CD8-positive, alpha-beta memory T cell (primary cell): ENCODE measurements around the gene AMBRA1. TPM values are rescaled to one million over a fixed set of nuclear protein-coding genes. Genes with fewer than 3 reads are reported as not detected.

ENCODE experiments used
- CTCF ChIA-PET: fragments of 350-600 bp; sonication (Branson Sonifier 250); formaldehyde crosslinking; loops from one replicate; lab custom pipeline; 2021; ENCODE audit warnings: antibody characterized with exemption; lab: Charles Lee
- POLR2A ChIA-PET: fragments of 350-600 bp; sonication (Branson Sonifier 250); formaldehyde crosslinking; loops from one replicate; lab custom pipeline; 2021; ENCODE audit warnings: antibody characterized with exemption; lab: Charles Lee
- DNase-seq, 5 donors: peaks; one replicate each; pipeline versions ENCODE4 v3.0.0 to v3.0.0-alpha.2; 2020 to 2022; ENCODE audit warnings: mixed read lengths in 1 of 5
- H3K27ac ChIP-seq: one replicate; pipeline ENCODE4 v1.7.0; 2013; ENCODE audit warnings: low read depth, mild to moderate bottlenecking, low read length, moderate library complexity
- H3K27me3 ChIP-seq: 2 replicates; pipeline ENCODE4 v1.7.0; 2013; ENCODE audit warnings: low read length, mild to moderate bottlenecking; ENCODE audit not compliant: insufficient read depth, poor library complexity, severe bottlenecking
- H3K36me3 ChIP-seq: 2 replicates; pipeline ENCODE4 v1.7.0; 2013; ENCODE audit warnings: mild to moderate bottlenecking, low read length, moderate library complexity; ENCODE audit not compliant: insufficient read depth
- H3K4me1 ChIP-seq: 2 replicates; pipeline ENCODE4 v1.7.0; 2013; ENCODE audit warnings: mild to moderate bottlenecking, low read length, moderate library complexity; ENCODE audit not compliant: insufficient read depth
- H3K4me3 ChIP-seq: 2 replicates; pipeline ENCODE4 v1.7.0; 2013; ENCODE audit warnings: mild to moderate bottlenecking, low read length
- H3K9me3 ChIP-seq: 2 replicates; pipeline ENCODE4 v1.7.0; 2013; ENCODE audit warnings: mild to moderate bottlenecking, low read length
- H3K27ac Mint-ChIP-seq, 8 donors: one replicate each; pipeline ENCODE4 v1.8.0; 2020 to 2021; ENCODE audit warnings: mixed read lengths in 8 of 8, mild to moderate bottlenecking in 6 of 8, inconsistent platforms in 3 of 8, moderate library complexity in 3 of 8
- H3K27me3 Mint-ChIP-seq, 2 donors: one replicate each; pipeline ENCODE4 v1.8.0; 2020 to 2021; ENCODE audit warnings: mixed read lengths in 2 of 2, mild to moderate bottlenecking in 1 of 2, moderate library complexity in 1 of 2
- H3K36me3 Mint-ChIP-seq, 3 donors: one replicate each; pipeline ENCODE4 v1.8.0; 2020 to 2021; ENCODE audit warnings: mixed read lengths in 3 of 3, inconsistent platforms in 1 of 3, mild to moderate bottlenecking in 1 of 3
- H3K4me1 Mint-ChIP-seq, 3 donors: one replicate each; pipeline ENCODE4 v1.8.0; 2020 to 2021; ENCODE audit warnings: mixed read lengths in 3 of 3, inconsistent platforms in 1 of 3, mild to moderate bottlenecking in 1 of 3
- H3K4me3 Mint-ChIP-seq, 7 donors: one replicate each; pipeline ENCODE4 v1.8.0; 2020 to 2021; ENCODE audit warnings: mixed read lengths in 7 of 7, mild to moderate bottlenecking in 6 of 7, moderate library complexity in 4 of 7, inconsistent platforms in 2 of 7
- H3K9me3 Mint-ChIP-seq, 5 donors: one replicate each; pipeline ENCODE4 v1.8.0; 2020 to 2022; ENCODE audit warnings: mixed read lengths in 5 of 5, mild to moderate bottlenecking in 3 of 5, moderate library complexity in 2 of 5, inconsistent platforms in 1 of 5
- polyA plus RNA-seq: library from polyadenylated mRNA; unstranded; fragments of 300-500 nt; fragmentation: Illumina TruSeq; gene quantifications from one replicate; pipeline ENCODE4 v1.2.3, GENCODE V29; 2021
- total RNA-seq, 2 experiments: library from RNA; stranded (reverse); gene quantifications; one replicate each; pipeline ENCODE4 v1.2.3, GENCODE V29; 2021

AMBRA1 gene
- total and polyA plus RNA-seq, 3 experiments from 2014 or later, result 13.6 to 33.3 (median 31.3) TPM

DNA sequence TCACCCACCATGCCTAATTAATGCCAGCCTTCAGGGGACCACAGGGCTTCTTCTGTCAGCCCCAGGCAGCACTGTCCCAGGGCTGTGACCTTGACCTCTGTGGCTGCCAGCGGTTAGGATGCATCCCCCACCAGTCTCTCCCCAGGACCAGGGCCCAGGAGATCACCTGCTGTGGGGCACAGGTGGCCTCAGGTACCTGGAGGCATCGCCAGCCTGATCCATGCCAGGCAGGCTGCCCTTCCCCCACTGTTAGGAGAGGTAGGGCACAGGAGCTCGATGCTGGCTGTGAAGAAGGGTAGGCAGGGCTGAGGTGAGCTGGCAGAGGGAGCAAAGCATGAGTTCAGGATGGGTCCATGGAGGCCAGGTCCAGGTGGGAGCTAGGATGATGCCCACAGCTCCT is 229.0 kb downstream of the AMBRA1 start:
- H3K27ac Mint-ChIP-seq, result peak overlapping the region in 7 of 8 donors; percentile 47 to 97 (median 68)
- POLR2A ChIA-PET, result no interaction called here
- no peaks in the 10 kb centered on the region for H3K9me3 ChIP-seq
- peaks cover 48 to 86% (median 58%) of the 10 kb centered on the region in 3 donors for H3K4me1 Mint-ChIP-seq
- CTCF ChIA-PET, result interaction anchor here (0.8 to 16.1 kb wide), 2 partner anchors 12 to 15 kb away, joined by 4 to 358 read pairs; partner anchors contain the start of gene DGKZ
- no peak overlapping the region for H3K4me3 ChIP-seq
- peaks cover 0 to 2% of the 10 kb centered on the region in 2 donors for H3K27me3 Mint-ChIP-seq
- H3K36me3 Mint-ChIP-seq, result peaks cover 0 to 51% (median 0%) of the 10 kb centered on the region in 3 donors
- no peak for DNase-seq
- peak overlapping the region in 2 of 7 donors; percentile 6 to 43 for H3K4me3 Mint-ChIP-seq
- H3K9me3 Mint-ChIP-seq, result no peaks in the 10 kb centered on the region
- H3K4me1 ChIP-seq, result peaks cover 59% of the 10 kb centered on the region
- no peaks in the 10 kb centered on the region for H3K27me3 ChIP-seq
- no peak overlapping the region for H3K27ac ChIP-seq
- peaks cover 35% of the 10 kb centered on the region for H3K36me3 ChIP-seq

DNA sequence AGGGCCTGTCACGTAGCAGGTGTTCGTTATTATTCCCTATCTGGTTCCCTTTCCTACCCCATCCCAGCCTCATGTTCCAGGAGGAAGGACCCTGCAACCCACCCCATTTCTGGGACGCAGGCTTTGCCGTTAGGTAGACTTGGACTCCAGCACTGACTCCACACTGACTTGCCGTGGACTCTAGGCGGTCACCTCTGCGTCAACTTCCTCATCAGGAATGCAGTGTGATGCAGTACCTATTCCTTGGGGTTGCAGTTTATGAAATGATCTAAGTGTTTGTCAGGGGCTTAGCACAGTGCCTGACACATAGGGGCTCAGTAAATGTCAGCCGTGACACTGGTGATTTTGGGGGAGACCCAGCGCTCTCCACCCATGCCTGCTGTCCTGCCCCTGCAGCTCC is 229.8 kb downstream of the AMBRA1 start:
- H3K4me3 Mint-ChIP-seq, result peak overlapping the region in 1 of 7 donors; percentile 28
- ChIA-PET CTCF (interaction anchor here (16.1 kb wide), 1 partner anchor 14 kb away, joined by 358 read pairs; the partner anchor contains the start of gene DGKZ), POLR2A (no interaction called here)
- H3K4me1 Mint-ChIP-seq, result peaks cover 48 to 83% (median 55%) of the 10 kb centered on the region in 3 donors
- Histone ChIP-seq H3K4me3 (no peak overlapping the region), H3K36me3 (peaks cover 28% of the 10 kb centered on the region), H3K27ac (no peak overlapping the region), H3K27me3 (no peaks in the 10 kb centered on the region), H3K4me1 (peaks cover 59% of the 10 kb centered on the region), H3K9me3 (no peaks in the 10 kb centered on the region)
- no peaks in the 10 kb centered on the region for H3K9me3 Mint-ChIP-seq
- DNase-seq, result no peak
- peak overlapping the region in 5 of 8 donors; percentile 24 to 89 (median 42) for H3K27ac Mint-ChIP-seq
- peaks cover 0 to 44% (median 0%) of the 10 kb centered on the region in 3 donors for H3K36me3 Mint-ChIP-seq
- H3K27me3 Mint-ChIP-seq, result peaks cover 0 to 2% of the 10 kb centered on the region in 2 donors

- no peaks in the 10 kb centered on the region for H3K27me3 Mint-ChIP-seq
- no peaks in the 10 kb centered on the region for H3K27me3 ChIP-seq
- ChIA-PET CTCF (interaction anchor here (2.2 to 16.1 kb wide), 2 partner anchors 13 to 29 kb away, joined by 5 to 358 read pairs; partner anchors contain the start of gene DGKZ), POLR2A (no interaction called here)
- H3K9me3 ChIP-seq, result no peaks in the 10 kb centered on the region
- H3K4me3 Mint-ChIP-seq, result no peak overlapping the region
- H3K4me1 Mint-ChIP-seq, result peaks cover 48 to 84% (median 55%) of the 10 kb centered on the region in 3 donors
- no peak overlapping the region for H3K4me3 ChIP-seq
- DNase-seq, result no peak
- H3K9me3 Mint-ChIP-seq, result no peaks in the 10 kb centered on the region
- H3K36me3 ChIP-seq, result peaks cover 24% of the 10 kb centered on the region
- H3K27ac Mint-ChIP-seq, result peak overlapping the region in 2 of 8 donors; percentile 64 to 66
- peaks cover 59% of the 10 kb centered on the region for H3K4me1 ChIP-seq
- H3K36me3 Mint-ChIP-seq, result peaks cover 0 to 40% (median 0%) of the 10 kb centered on the region in 3 donors
- no peak overlapping the region for H3K27ac ChIP-seq
Measured at GRCh38 chr11:46363455-46364005, 230.3 kb downstream of the AMBRA1 start.

- ChIA-PET POLR2A (no interaction called here), CTCF (interaction anchor here (2.2 to 16.1 kb wide), 2 partner anchors 13 to 29 kb away, joined by 5 to 358 read pairs; partner anchors contain the start of gene DGKZ)
- Mint-ChIP-seq H3K36me3 (peaks cover 0 to 36% (median 0%) of the 10 kb centered on the region in 3 donors), H3K27me3 (no peaks in the 10 kb centered on the region), H3K9me3 (no peaks in the 10 kb centered on the region), H3K4me1 (peaks cover 47 to 87% (median 59%) of the 10 kb centered on the region in 3 donors), H3K27ac (peak overlapping the region in 7 of 8 donors; percentile 59 to 78 (median 68)), H3K4me3 (peak overlapping the region in 5 of 7 donors; percentile 21 to 91 (median 54))
- H3K27me3 ChIP-seq, result no peaks in the 10 kb centered on the region
- H3K9me3 ChIP-seq, result no peaks in the 10 kb centered on the region
- no peak overlapping the region for H3K4me3 ChIP-seq
- H3K27ac ChIP-seq, result peak overlapping the region; percentile 76
- peaks cover 59% of the 10 kb centered on the region for H3K4me1 ChIP-seq
- H3K36me3 ChIP-seq, result peaks cover 18% of the 10 kb centered on the region
- no peak for DNase-seq
Measured at GRCh38 chr11:46363031-46363407, 230.8 kb downstream of the AMBRA1 start.

- ChIA-PET CTCF (interaction anchor here (2.2 to 16.1 kb wide), 2 partner anchors 12 to 28 kb away, joined by 5 to 358 read pairs; partner anchors contain the start of gene DGKZ), POLR2A (interaction anchor here (1.4 kb wide), 2 partner anchors 10 to 13 kb away, joined by 6 to 9 read pairs; no protein-coding TSS in a partner anchor)
- Mint-ChIP-seq H3K27me3 (no peaks in the 10 kb centered on the region), H3K9me3 (no peaks in the 10 kb centered on the region), H3K4me1 (peaks cover 54 to 87% (median 64%) of the 10 kb centered on the region in 3 donors), H3K36me3 (peaks cover 0 to 30% (median 0%) of the 10 kb centered on the region in 3 donors), H3K4me3 (peak overlapping the region; percentile 30 to 93 (median 52)), H3K27ac (peak overlapping the region; percentile 59 to 96 (median 67))
- Histone ChIP-seq H3K9me3 (no peaks in the 10 kb centered on the region), H3K4me1 (peaks cover 65% of the 10 kb centered on the region), H3K36me3 (peaks cover 16% of the 10 kb centered on the region), H3K4me3 (peak overlapping the region; percentile 47), H3K27me3 (no peaks in the 10 kb centered on the region), H3K27ac (peak overlapping the region; percentile 76)
- no peak for DNase-seq
Measured at GRCh38 chr11:46362156-46363030, 231.4 kb downstream of the AMBRA1 start.

GRCh38 chr11:46361283-46362155 is 232.3 kb downstream of the AMBRA1 start:
- H3K4me3 ChIP-seq, result peak overlapping the region; percentile 58
- POLR2A ChIA-PET, result interaction anchor here (1.1 to 1.4 kb wide), 3 partner anchors 9 to 31 kb away, joined by 3 to 9 read pairs (median 6); no protein-coding TSS in a partner anchor
- peaks cover 0 to 36% (median 0%) of the 10 kb centered on the region in 3 donors for H3K36me3 Mint-ChIP-seq
- no peaks in the 10 kb centered on the region for H3K9me3 Mint-ChIP-seq
- peaks cover 16% of the 10 kb centered on the region for H3K36me3 ChIP-seq
- peaks cover 56 to 88% (median 70%) of the 10 kb centered on the region in 3 donors for H3K4me1 Mint-ChIP-seq
- CTCF ChIA-PET, result interaction anchor here (2.2 to 16.1 kb wide), 2 partner anchors 11 to 27 kb away, joined by 5 to 358 read pairs; partner anchors contain the start of gene DGKZ
- H3K27ac Mint-ChIP-seq, result peak overlapping the region; percentile 82 to 96 (median 91)
- no peaks in the 10 kb centered on the region for H3K27me3 ChIP-seq
- peak; percentile 27 to 73 (median 59) for DNase-seq
- peaks cover 66% of the 10 kb centered on the region for H3K4me1 ChIP-seq
- peak overlapping the region; percentile 77 to 93 (median 85) for H3K4me3 Mint-ChIP-seq
- no peaks in the 10 kb centered on the region for H3K9me3 ChIP-seq
- H3K27me3 Mint-ChIP-seq, result no peaks in the 10 kb centered on the region
- H3K27ac ChIP-seq, result peak overlapping the region; percentile 76

DNA sequence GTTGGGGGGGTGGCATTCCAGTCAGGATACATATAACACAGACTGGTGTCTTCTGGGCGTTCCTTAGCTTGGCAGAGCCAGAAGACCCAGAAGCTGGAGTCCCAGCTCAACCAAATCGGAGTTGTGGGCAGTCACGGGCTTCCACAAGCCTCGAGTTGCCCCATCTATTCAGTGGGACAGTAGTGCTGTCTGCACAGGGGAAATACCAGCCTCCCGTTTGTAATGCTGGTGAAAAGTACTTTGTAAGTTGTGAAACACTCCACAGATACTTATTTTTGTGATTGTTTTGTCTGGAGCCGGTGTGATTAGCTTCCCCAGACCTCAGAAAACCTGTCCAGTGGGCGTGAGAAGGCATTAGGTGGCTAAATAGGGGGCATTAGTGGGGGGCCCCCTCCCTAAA is 232.9 kb downstream of the AMBRA1 start:
- Histone ChIP-seq H3K4me1 (peaks cover 71% of the 10 kb centered on the region), H3K9me3 (no peaks in the 10 kb centered on the region), H3K36me3 (peaks cover 21% of the 10 kb centered on the region), H3K4me3 (peak overlapping the region; percentile 58), H3K27ac (peak overlapping the region; percentile 76), H3K27me3 (no peaks in the 10 kb centered on the region)
- Mint-ChIP-seq H3K27me3 (no peaks in the 10 kb centered on the region), H3K4me3 (peak overlapping the region; percentile 77 to 93 (median 85)), H3K36me3 (peaks cover 0 to 38% (median 0%) of the 10 kb centered on the region in 3 donors), H3K9me3 (no peaks in the 10 kb centered on the region), H3K4me1 (peaks cover 60 to 90% (median 77%) of the 10 kb centered on the region in 3 donors), H3K27ac (peak overlapping the region; percentile 82 to 96 (median 91))
- ChIA-PET CTCF (interaction anchor here (1.1 to 16.1 kb wide), 3 partner anchors 8 to 28 kb away, joined by 3 to 358 read pairs (median 4); partner anchors contain the start of gene DGKZ), POLR2A (interaction anchor here (1.1 to 1.4 kb wide), 2 partner anchors 12 to 31 kb away, joined by 3 to 6 read pairs; no protein-coding TSS in a partner anchor)
- no peak for DNase-seq
